Activated CD8-positive, alpha-beta T cell treated with anti-CD3 and anti-CD28 coated beads for 36 hours (primary cell): Measurements from ENCODE around the gene KIF13A. TPM values are rescaled to one million over a fixed set of nuclear protein-coding genes. Genes with fewer than 3 reads are reported as not detected.
A peak's percentile ranks its signal among the peaks of the same experiment; 100 is the strongest.

ENCODE experiments used
- ATAC-seq: fragments of 200-7000 bp; cut with Tn5 transposase; one replicate; pipeline ENCODE4 v1.10.0; 2021; ENCODE audit warnings: mild to moderate bottlenecking, moderate library complexity
- CTCF ChIA-PET: fragments of 350-600 bp; sonication (Branson Sonifier 250); formaldehyde crosslinking; loops from one replicate; lab custom pipeline; 2021; ENCODE audit warnings: antibody characterized with exemption; lab: Charles Lee
- POLR2A ChIA-PET: fragments of 350-600 bp; sonication (Branson Sonifier 250); formaldehyde crosslinking; loops from one replicate; lab custom pipeline; 2021; ENCODE audit warnings: antibody characterized with exemption; lab: Charles Lee
- DNase-seq: peaks from one replicate; pipeline ENCODE4 v3.0.0-alpha.2; 2020
- H3K27ac Mint-ChIP-seq: one replicate; pipeline ENCODE4 v1.8.0; 2021; ENCODE audit warnings: mild to moderate bottlenecking, mixed read lengths
- H3K27me3 Mint-ChIP-seq: one replicate; pipeline ENCODE4 v1.8.0; 2021; ENCODE audit warnings: mixed read lengths
- H3K36me3 Mint-ChIP-seq: one replicate; pipeline ENCODE4 v1.8.0; 2021; ENCODE audit warnings: low read depth, mixed read lengths
- H3K4me1 Mint-ChIP-seq: one replicate; pipeline ENCODE4 v1.8.0; 2021; ENCODE audit warnings: low read depth, mixed read lengths
- H3K4me3 Mint-ChIP-seq: one replicate; pipeline ENCODE4 v1.8.0; 2021; ENCODE audit warnings: mild to moderate bottlenecking, moderate library complexity, mixed read lengths
- H3K9me3 Mint-ChIP-seq: one replicate; pipeline ENCODE4 v1.8.0; 2021; ENCODE audit warnings: mixed read lengths
- intact Hi-C: fragments of 100-400 bp; cut with micrococcal nuclease; formaldehyde crosslinking; loops from one replicate; pipeline ENCODE4 v1.10.0; 2022
- total RNA-seq, 2 experiments: library from RNA; stranded (reverse); gene quantifications; one replicate each; pipeline ENCODE4 v1.2.3, GENCODE V29; 2021
- TF ChIP-seq, protein P1 (sequence below): fragments of 200-600 bp; IDR thresholded peaks from one replicate; pipeline ENCODE4 v1.8.0; 2022; ENCODE audit warnings: antibody characterized with exemption, mild to moderate bottlenecking

Gene KIF13A
- total RNA-seq, 2 experiments from 2014 or later, result not detected

DNA sequence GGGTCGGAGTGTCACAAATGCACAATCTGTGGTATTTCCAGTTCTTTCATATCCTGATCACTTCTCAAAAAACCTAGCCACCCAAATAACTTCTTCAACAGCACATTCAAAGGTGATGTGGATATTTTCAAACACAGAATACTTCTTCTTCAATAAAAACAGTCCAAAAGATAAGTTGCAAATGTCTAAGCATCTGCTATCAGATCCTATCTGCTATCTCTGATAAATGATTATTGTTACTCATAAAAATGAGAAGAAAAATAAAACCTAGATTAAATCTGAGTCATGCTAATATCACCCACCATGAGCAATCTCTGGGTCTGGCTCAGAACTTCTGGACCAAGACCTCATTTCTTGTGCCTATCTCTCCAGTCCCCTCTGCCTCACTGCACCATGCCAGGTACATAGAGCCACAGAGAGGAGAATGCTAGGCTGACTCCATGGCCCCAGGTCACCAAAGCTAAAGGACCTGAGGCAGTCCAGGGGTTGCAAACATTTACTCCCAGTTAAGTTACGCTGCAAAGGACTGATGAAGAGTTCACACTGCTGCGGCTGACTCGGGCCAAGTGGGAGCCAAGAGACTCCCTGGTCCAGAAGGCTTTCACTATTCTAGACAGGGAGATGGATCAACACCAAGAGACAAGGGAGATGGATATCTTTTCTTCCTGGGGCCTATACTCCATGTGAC lies 101.4 kb downstream of the KIF13A start:
- H3K4me1 Mint-ChIP-seq, result peaks cover 21% of the 10 kb centered on the region
- H3K4me3 Mint-ChIP-seq, result no peak overlapping the region
- POLR2A ChIA-PET, result no interaction called here
- H3K36me3 Mint-ChIP-seq, result no peaks in the 10 kb centered on the region
- no peak overlapping the region for H3K27ac Mint-ChIP-seq
- no peak for ATAC-seq
- TF ChIP-seq, protein P1, sequence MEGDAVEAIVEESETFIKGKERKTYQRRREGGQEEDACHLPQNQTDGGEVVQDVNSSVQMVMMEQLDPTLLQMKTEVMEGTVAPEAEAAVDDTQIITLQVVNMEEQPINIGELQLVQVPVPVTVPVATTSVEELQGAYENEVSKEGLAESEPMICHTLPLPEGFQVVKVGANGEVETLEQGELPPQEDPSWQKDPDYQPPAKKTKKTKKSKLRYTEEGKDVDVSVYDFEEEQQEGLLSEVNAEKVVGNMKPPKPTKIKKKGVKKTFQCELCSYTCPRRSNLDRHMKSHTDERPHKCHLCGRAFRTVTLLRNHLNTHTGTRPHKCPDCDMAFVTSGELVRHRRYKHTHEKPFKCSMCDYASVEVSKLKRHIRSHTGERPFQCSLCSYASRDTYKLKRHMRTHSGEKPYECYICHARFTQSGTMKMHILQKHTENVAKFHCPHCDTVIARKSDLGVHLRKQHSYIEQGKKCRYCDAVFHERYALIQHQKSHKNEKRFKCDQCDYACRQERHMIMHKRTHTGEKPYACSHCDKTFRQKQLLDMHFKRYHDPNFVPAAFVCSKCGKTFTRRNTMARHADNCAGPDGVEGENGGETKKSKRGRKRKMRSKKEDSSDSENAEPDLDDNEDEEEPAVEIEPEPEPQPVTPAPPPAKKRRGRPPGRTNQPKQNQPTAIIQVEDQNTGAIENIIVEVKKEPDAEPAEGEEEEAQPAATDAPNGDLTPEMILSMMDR, result no peak
- CTCF ChIA-PET, result no interaction called here
- DNase-seq, result no peak
- intact Hi-C loops, result no loop called here
- no peaks in the 10 kb centered on the region for H3K9me3 Mint-ChIP-seq
- peaks cover 42% of the 10 kb centered on the region for H3K27me3 Mint-ChIP-seq

DNA sequence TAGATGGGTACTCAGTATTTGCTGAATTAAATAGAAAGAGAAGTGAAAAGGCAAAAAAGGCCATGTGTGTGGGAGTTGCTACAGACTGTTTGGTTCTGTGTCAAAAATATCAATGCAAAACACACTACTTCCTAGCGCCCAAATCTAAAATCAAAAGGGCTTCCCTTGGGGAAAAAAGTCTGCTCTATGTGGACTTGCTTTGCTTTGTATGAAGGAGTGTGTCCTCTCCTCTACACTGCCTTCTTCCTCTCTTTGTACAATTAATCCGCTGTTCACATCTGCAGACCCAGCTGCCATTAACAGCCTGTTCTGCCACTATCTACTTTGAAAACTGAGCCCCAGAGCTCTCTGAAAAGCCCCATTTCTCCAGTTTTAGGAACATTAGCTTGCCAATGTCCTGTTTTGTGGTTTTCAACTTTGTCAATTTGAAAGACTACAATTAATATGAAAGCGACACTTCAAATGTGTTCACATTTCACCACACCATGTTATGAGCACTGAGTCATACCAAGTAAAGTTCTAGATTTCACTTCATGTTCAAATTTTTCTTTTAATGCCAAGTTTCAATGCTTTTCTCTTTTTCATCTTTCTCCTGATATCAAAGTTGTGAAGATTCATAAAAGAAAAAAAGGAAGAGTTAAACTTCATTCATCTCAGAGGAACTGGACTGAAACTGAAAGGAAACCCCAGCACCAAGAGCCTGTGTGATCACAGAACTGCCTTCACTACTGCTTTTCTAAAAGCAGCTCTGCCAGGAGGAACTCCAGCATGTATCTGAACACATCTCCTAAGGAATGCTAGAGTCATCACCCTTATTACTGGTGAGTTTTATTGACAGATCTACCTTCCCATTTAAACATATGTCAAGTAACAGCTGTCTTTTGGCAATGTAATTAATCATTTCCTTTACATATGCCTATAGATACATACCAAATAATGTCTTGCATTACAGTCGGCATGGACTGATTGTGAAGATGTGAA lies 102.6 kb downstream of the KIF13A start:
- no peaks in the 10 kb centered on the region for H3K9me3 Mint-ChIP-seq
- peak; percentile 31 for DNase-seq
- no peak overlapping the region for H3K4me3 Mint-ChIP-seq
- peaks cover 21% of the 10 kb centered on the region for H3K4me1 Mint-ChIP-seq
- intact Hi-C loops, result loop anchor here (5.0 kb wide), 1 partner anchor 233 kb away; no protein-coding TSS in a partner anchor
- ChIA-PET POLR2A (interaction anchor here (0.9 kb wide), 1 partner anchor 230 kb away, joined by 3 read pairs; no protein-coding TSS in a partner anchor), CTCF (interaction anchor here (1.3 to 1.4 kb wide), 3 partner anchors 23 to 237 kb away, joined by 3 to 5 read pairs (median 3); no protein-coding TSS in a partner anchor)
- no peaks in the 10 kb centered on the region for H3K36me3 Mint-ChIP-seq
- H3K27ac Mint-ChIP-seq, result peak overlapping the region; percentile 53
- peaks cover 39% of the 10 kb centered on the region for H3K27me3 Mint-ChIP-seq
- ATAC-seq, result peak; percentile 87
- TF ChIP-seq, protein P1, result no peak

DNA sequence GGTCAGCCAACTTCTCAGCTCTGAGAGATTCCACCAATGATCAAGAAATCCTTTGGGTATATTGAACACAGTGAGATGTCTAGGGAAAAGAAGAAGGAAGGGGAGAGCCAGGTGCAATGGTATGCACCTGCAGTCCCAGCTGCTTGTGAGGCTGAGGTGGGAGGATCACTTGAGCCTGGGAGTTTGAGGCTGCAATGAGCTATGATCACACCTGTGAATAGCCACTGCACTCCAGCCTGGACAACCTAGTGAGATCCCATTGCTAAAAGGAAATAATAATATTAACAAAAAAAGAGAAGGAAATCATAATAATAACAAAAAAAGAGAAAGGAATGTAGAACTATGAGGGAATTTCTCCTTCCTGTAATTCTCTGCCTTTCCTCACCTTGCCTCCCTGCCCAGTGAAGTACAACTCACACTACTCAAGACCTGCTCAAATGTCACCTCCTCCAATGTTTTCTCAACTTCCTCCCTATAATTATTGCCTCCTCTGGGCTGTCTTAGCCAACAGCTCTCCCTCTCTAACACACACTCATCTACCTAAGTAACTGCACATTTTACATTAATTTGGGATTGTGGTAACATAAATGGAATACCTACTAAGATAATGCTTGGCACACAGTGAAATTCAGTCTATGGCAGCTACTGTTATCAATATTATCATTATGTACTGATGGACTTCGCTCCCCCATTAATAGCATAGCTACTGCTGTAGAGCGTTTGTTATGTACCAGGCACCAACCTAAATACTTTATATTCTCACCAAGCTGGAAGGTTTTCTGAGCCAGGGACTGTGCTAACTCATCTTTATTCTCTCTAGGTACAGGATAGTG lies 103.6 kb downstream of the KIF13A start:
- peaks cover 21% of the 10 kb centered on the region for H3K4me1 Mint-ChIP-seq
- ChIA-PET CTCF (interaction anchor here (1.3 to 1.4 kb wide), 3 partner anchors 22 to 238 kb away, joined by 3 to 5 read pairs (median 3); no protein-coding TSS in a partner anchor), POLR2A (no interaction called here)
- intact Hi-C loops, result loop anchor here (5.0 kb wide), 1 partner anchor 233 kb away; no protein-coding TSS in a partner anchor
- no peaks in the 10 kb centered on the region for H3K36me3 Mint-ChIP-seq
- H3K4me3 Mint-ChIP-seq, result no peak overlapping the region
- ATAC-seq, result no peak
- no peak overlapping the region for H3K27ac Mint-ChIP-seq
- TF ChIP-seq, protein P1, result no peak
- no peaks in the 10 kb centered on the region for H3K9me3 Mint-ChIP-seq
- DNase-seq, result no peak
- H3K27me3 Mint-ChIP-seq, result peaks cover 41% of the 10 kb centered on the region

DNA sequence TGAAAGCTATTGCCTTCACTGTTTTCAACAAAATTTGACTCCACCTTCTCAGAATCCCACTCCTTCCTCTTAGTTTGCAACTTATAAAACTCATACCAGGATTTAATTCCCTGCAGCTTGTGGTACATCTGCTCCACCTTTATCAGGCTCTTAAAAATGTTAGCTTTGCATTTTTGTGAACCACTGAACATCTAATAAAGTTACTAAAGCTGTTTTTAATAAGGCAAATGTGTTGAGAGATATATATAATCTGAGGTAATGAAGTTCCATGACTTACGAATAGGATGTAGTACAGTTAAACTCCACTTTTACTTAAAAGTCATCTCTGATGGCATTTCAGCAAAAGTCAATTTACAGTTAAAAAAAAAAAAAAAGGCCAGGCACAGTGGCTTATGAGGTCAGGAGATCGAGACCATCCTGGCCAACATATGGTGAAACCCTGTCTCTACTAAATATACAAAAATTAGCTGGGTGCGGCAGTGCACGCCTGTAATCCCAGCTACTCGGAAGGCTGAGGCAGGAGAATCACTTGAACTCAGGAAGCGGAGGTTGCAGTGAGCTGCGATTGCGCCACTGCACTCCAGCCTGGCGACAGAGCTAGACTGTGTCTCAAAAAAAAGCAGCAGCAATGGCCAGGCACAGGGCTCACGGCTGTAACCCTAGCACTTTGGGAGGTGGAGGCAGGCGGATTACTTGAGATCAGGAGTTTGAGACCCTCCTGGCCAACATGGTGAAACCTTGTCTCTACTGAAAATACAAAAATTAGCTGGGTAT lies 106.2 kb downstream of the KIF13A start:
- no peak overlapping the region for H3K27ac Mint-ChIP-seq
- no peaks in the 10 kb centered on the region for H3K36me3 Mint-ChIP-seq
- DNase-seq, result no peak
- no peak for ATAC-seq
- H3K27me3 Mint-ChIP-seq, result peaks cover 32% of the 10 kb centered on the region
- TF ChIP-seq, protein P1, result no peak
- no peaks in the 10 kb centered on the region for H3K9me3 Mint-ChIP-seq
- ChIA-PET POLR2A (interaction anchor here (0.6 kb wide), 1 partner anchor 276 kb away, joined by 4 read pairs; no protein-coding TSS in a partner anchor), CTCF (no interaction called here)
- no peak overlapping the region for H3K4me3 Mint-ChIP-seq
- H3K4me1 Mint-ChIP-seq, result peaks cover 21% of the 10 kb centered on the region
- intact Hi-C loops, result loop anchor here (5.0 kb wide), 1 partner anchor 236 kb away; no protein-coding TSS in a partner anchor
